ES-I3 (cell line): ENCODE data around the gene TTC31.

ENCODE experiments used
- H3K36me3 ChIP-seq: 2 replicates; pipeline ENCODE4 v1.6.1; 2013; ENCODE audit warnings: mild to moderate bottlenecking, low read length, control low read depth, moderate library complexity; ENCODE audit not compliant: insufficient read depth
- H3K4me1 ChIP-seq: 2 replicates; pipeline ENCODE4 v1.6.1; 2013; ENCODE audit warnings: mild to moderate bottlenecking, control low read depth, low read length; ENCODE audit not compliant: insufficient read depth
- H3K9ac ChIP-seq: 2 replicates; pipeline ENCODE4 v1.6.1; 2013; ENCODE audit warnings: low read depth, mild to moderate bottlenecking, low read length, moderate library complexity
- H3K9me3 ChIP-seq: 2 replicates; pipeline ENCODE4 v1.6.1; 2013; ENCODE audit warnings: mild to moderate bottlenecking, low read length, moderate library complexity; ENCODE audit not compliant: control insufficient read depth, insufficient read depth

The TTC31 gene

GRCh38 chr2:74514368-74515270 lies 31.7 kb downstream of the TTC31 start, which contains the start of gene TLX2:
TLX2 (plus strand) TSS chr2:74514450; CDS start chr2:74514807, 357 bp downstream.
- peak within 1 kb of the TSS; percentile 37; the same call in 1 of the 2 replicates for H3K9ac ChIP-seq
- H3K4me1 ChIP-seq, result no peaks in the 10 kb centered on the region; the same call in 1 of the 2 replicates
- no peaks in the 10 kb centered on the region for H3K36me3 ChIP-seq
- peaks cover 6% of the 10 kb centered on the region; the same call in 1 of the 2 replicates for H3K9me3 ChIP-seq

- H3K9ac ChIP-seq, result peak overlapping the region; percentile 37; the same call in 1 of the 2 replicates
- no peaks in the 10 kb centered on the region; the same call in 1 of the 2 replicates for H3K4me1 ChIP-seq
- H3K9me3 ChIP-seq, result peaks cover 6% of the 10 kb centered on the region; the same call in 1 of the 2 replicates
- no peaks in the 10 kb centered on the region for H3K36me3 ChIP-seq
Observed at GRCh38 chr2:74515271-74515980, 32.5 kb downstream of the TTC31 start.

- peak overlapping the region; percentile 37; the same call in 1 of the 2 replicates for H3K9ac ChIP-seq
- H3K4me1 ChIP-seq, result no peaks in the 10 kb centered on the region; the same call in 1 of the 2 replicates
- no peaks in the 10 kb centered on the region for H3K36me3 ChIP-seq
- H3K9me3 ChIP-seq, result peaks cover 6% of the 10 kb centered on the region; the same call in 1 of the 2 replicates
Observed at GRCh38 chr2:74515981-74516633, 33.2 kb downstream of the TTC31 start.

- H3K9me3 ChIP-seq, result peaks cover 6% of the 10 kb centered on the region; the same call in 1 of the 2 replicates
- H3K9ac ChIP-seq, result no peak overlapping the region
- no peaks in the 10 kb centered on the region; the same call in 1 of the 2 replicates for H3K4me1 ChIP-seq
- H3K36me3 ChIP-seq, result no peaks in the 10 kb centered on the region
Observed at GRCh38 chr2:74516650-74517049, 33.8 kb downstream of the TTC31 start.

- Histone ChIP-seq H3K36me3 (peaks cover 5% of the 10 kb centered on the region; the same call in 1 of the 2 replicates), H3K4me1 (peaks cover 7% of the 10 kb centered on the region; the same call in 1 of the 2 replicates), H3K9ac (no peak overlapping the region), H3K9me3 (no peaks in the 10 kb centered on the region)
Observed at GRCh38 chr2:74522516-74522915, 39.6 kb downstream of the TTC31 start.

GRCh38 chr2:74524005-74524404 lies 41.1 kb downstream of the TTC31 start:
- Histone ChIP-seq H3K9me3 (no peaks in the 10 kb centered on the region), H3K4me1 (peaks cover 16% of the 10 kb centered on the region), H3K9ac (no peak overlapping the region), H3K36me3 (peaks cover 10% of the 10 kb centered on the region)

GRCh38 chr2:74524955-74525716 lies 42.3 kb downstream of the TTC31 start:
- Histone ChIP-seq H3K9ac (no peak overlapping the region), H3K4me1 (peaks cover 16% of the 10 kb centered on the region), H3K36me3 (peaks cover 10% of the 10 kb centered on the region), H3K9me3 (no peaks in the 10 kb centered on the region)

- no peaks in the 10 kb centered on the region for H3K9me3 ChIP-seq
- H3K9ac ChIP-seq, result no peak within 1 kb of the TSS
- H3K36me3 ChIP-seq, result peaks cover 10% of the 10 kb centered on the region
- H3K4me1 ChIP-seq, result peaks cover 19% of the 10 kb centered on the region
Observed at GRCh38 chr2:74525717-74526648, 43.1 kb downstream of the TTC31 start, which contains the start of gene DQX1. DQX1 (minus strand) TSS chr2:74526231; CDS start chr2:74525729, 502 bp downstream.

- peaks cover 19% of the 10 kb centered on the region for H3K4me1 ChIP-seq
- H3K9ac ChIP-seq, result no peak overlapping the region
- H3K36me3 ChIP-seq, result peaks cover 10% of the 10 kb centered on the region
- H3K9me3 ChIP-seq, result no peaks in the 10 kb centered on the region
Observed at GRCh38 chr2:74526649-74527230, 43.9 kb downstream of the TTC31 start.

- Histone ChIP-seq H3K9me3 (no peaks in the 10 kb centered on the region), H3K4me1 (peaks cover 19% of the 10 kb centered on the region), H3K36me3 (peaks cover 10% of the 10 kb centered on the region), H3K9ac (no peak overlapping the region)
Observed at GRCh38 chr2:74527741-74528140, 44.9 kb downstream of the TTC31 start.

GRCh38 chr2:74528600-74529356 lies 45.9 kb downstream of the TTC31 start:
- H3K4me1 ChIP-seq, result peaks cover 19% of the 10 kb centered on the region
- peaks cover 10% of the 10 kb centered on the region for H3K36me3 ChIP-seq
- H3K9ac ChIP-seq, result peak overlapping the region; percentile 99
- H3K9me3 ChIP-seq, result no peaks in the 10 kb centered on the region
